Sigmoid colon (tissue), 3 donors: ENCODE measurements around the gene ACTN4.

Experiments used
- POLR2A ChIP-seq, 2 donors: fragments of 450-650 bp; IDR thresholded peaks; one replicate each; pipeline ENCODE4 v1.6.1; 2016; ENCODE audit warnings: antibody characterized with exemption in 2 of 2, mild to moderate bottlenecking in 2 of 2, moderate library complexity in 2 of 2
- TF ChIP-seq, protein P1 (sequence below), 4 experiments: fragments of 450-650 bp in 3 of 4; fragments of 200-600 bp in 1 of 4; IDR thresholded peaks; one replicate each; pipeline ENCODE4 v1.5.1; 2016 to 2019; ENCODE audit warnings: antibody characterized with exemption in 4 of 4, mild to moderate bottlenecking in 3 of 4, moderate library complexity in 2 of 4

GRCh38 chr19:38682195-38682867, 34.9 kb downstream of the ACTN4 start:
- TF ChIP-seq, protein P1, sequence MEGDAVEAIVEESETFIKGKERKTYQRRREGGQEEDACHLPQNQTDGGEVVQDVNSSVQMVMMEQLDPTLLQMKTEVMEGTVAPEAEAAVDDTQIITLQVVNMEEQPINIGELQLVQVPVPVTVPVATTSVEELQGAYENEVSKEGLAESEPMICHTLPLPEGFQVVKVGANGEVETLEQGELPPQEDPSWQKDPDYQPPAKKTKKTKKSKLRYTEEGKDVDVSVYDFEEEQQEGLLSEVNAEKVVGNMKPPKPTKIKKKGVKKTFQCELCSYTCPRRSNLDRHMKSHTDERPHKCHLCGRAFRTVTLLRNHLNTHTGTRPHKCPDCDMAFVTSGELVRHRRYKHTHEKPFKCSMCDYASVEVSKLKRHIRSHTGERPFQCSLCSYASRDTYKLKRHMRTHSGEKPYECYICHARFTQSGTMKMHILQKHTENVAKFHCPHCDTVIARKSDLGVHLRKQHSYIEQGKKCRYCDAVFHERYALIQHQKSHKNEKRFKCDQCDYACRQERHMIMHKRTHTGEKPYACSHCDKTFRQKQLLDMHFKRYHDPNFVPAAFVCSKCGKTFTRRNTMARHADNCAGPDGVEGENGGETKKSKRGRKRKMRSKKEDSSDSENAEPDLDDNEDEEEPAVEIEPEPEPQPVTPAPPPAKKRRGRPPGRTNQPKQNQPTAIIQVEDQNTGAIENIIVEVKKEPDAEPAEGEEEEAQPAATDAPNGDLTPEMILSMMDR (IDR thresholded peaks at IDR 0.05) = no peak
- TF ChIP-seq POLR2A (IDR thresholded peaks at IDR 0.05) = no peak
